ENCODE data around the gene MATN3.

Gene MATN3

DNA sequence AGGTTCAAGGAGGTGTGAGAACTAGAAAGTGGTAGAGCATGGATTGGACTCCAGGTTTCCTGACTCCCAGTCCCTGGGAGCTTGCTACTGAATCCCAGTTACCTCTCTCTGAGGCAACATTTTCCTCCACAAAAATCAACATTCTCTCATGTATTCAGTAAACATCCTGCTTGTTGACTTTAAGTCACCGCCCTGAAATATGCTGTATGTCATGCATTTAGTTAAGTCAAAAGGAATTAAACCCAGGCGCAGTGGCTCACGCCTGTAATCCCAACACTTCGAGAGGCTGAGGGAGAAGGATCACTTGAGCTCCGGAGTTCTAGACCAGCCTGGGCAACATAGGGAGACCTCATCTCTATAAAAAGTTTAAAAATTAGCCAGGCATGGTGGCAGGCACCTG, 3.8 kb downstream of the MATN3 start:
- ChIA-PET POLR2A (no interaction called here), CTCF (interaction anchor here (0.9 kb wide), 1 partner anchor 110 kb away, joined by 3 read pairs; no protein-coding TSS in a partner anchor)
- 100% methylated on average over 5 of the region's 5 CpGs for WGBS (ENCODE audit: insufficient coverage)
- no peak for DNase-seq
- Histone ChIP-seq H3K36me3 (ENCODE audit: control insufficient read depth in 4 of 4, insufficient read depth in 4 of 4, low read length in 3 of 4) (no peaks in the 10 kb centered on the region), H3K4me1 (ENCODE audit: control extremely low read depth in 1 of 4, control insufficient read depth in 4 of 4, insufficient read depth in 4 of 4, low read length in 3 of 4) (peaks cover 0 to 14% (median 12%) of the 10 kb centered on the region in 4 experiments), H3K4me3 (ENCODE audit: control insufficient read depth in 1 of 7, extremely low read depth in 1 of 7, insufficient read depth in 4 of 7, low read depth in 2 of 7, low read length in 6 of 7) (no peak overlapping the region), H3K27me3 (replicated peaks in 2 of 5; ENCODE audit: control insufficient read depth in 4 of 5, insufficient read depth in 5 of 5, low read length in 4 of 5) (peaks cover 4 to 43% (median 21%) of the 10 kb centered on the region in 5 experiments), H3K9me3 (ENCODE audit: control extremely low read depth in 1 of 5, control insufficient read depth in 4 of 5, insufficient read depth in 2 of 5, low read depth in 1 of 5, low read length in 4 of 5) (no peaks in the 10 kb centered on the region), H3K27ac (ENCODE audit: insufficient read depth in 1 of 2, low read depth in 1 of 2, low read length in 2 of 2, poor library complexity in 1 of 2, severe bottlenecking in 2 of 2) (no peak overlapping the region)

GRCh38 chr2:20005891-20006470, 6.5 kb downstream of the MATN3 start:
- peaks cover 0 to 17% (median 8%) of the 10 kb centered on the region in 5 experiments for H3K27me3 ChIP-seq (replicated peaks in 2 of 5; ENCODE audit: control insufficient read depth in 4 of 5, insufficient read depth in 5 of 5, low read length in 4 of 5)
- H3K36me3 ChIP-seq (ENCODE audit: control insufficient read depth in 4 of 4, insufficient read depth in 4 of 4, low read length in 3 of 4): no peaks in the 10 kb centered on the region
- ChIA-PET CTCF (no interaction called here), POLR2A (no interaction called here)
- no peak for DNase-seq
- no peaks in the 10 kb centered on the region for H3K4me1 ChIP-seq (ENCODE audit: control extremely low read depth in 1 of 4, control insufficient read depth in 4 of 4, insufficient read depth in 4 of 4, low read length in 3 of 4)
- H3K9me3 ChIP-seq (ENCODE audit: control extremely low read depth in 1 of 5, control insufficient read depth in 4 of 5, insufficient read depth in 2 of 5, low read depth in 1 of 5, low read length in 4 of 5): no peaks in the 10 kb centered on the region
- 97% methylated on average over 16 of the region's 17 CpGs for WGBS (ENCODE audit: insufficient coverage)
- H3K27ac ChIP-seq (ENCODE audit: insufficient read depth in 1 of 2, low read depth in 1 of 2, low read length in 2 of 2, poor library complexity in 1 of 2, severe bottlenecking in 2 of 2): no peak overlapping the region
- H3K4me3 ChIP-seq (ENCODE audit: control insufficient read depth in 1 of 7, extremely low read depth in 1 of 7, insufficient read depth in 4 of 7, low read depth in 2 of 7, low read length in 6 of 7): no peak overlapping the region

GRCh38 chr2:20005067-20005627, 7.3 kb downstream of the MATN3 start:
- Histone ChIP-seq H3K9me3 (ENCODE audit: control extremely low read depth in 1 of 5, control insufficient read depth in 4 of 5, insufficient read depth in 2 of 5, low read depth in 1 of 5, low read length in 4 of 5) (no peaks in the 10 kb centered on the region), H3K4me3 (ENCODE audit: control insufficient read depth in 1 of 7, extremely low read depth in 1 of 7, insufficient read depth in 4 of 7, low read depth in 2 of 7, low read length in 6 of 7) (no peak overlapping the region), H3K36me3 (ENCODE audit: control insufficient read depth in 4 of 4, insufficient read depth in 4 of 4, low read length in 3 of 4) (no peaks in the 10 kb centered on the region), H3K27me3 (replicated peaks in 2 of 5; ENCODE audit: control insufficient read depth in 4 of 5, insufficient read depth in 5 of 5, low read length in 4 of 5) (peaks cover 0 to 8% (median 5%) of the 10 kb centered on the region in 5 experiments), H3K4me1 (ENCODE audit: control extremely low read depth in 1 of 4, control insufficient read depth in 4 of 4, insufficient read depth in 4 of 4, low read length in 3 of 4) (no peaks in the 10 kb centered on the region), H3K27ac (ENCODE audit: insufficient read depth in 1 of 2, low read depth in 1 of 2, low read length in 2 of 2, poor library complexity in 1 of 2, severe bottlenecking in 2 of 2) (no peak overlapping the region)
- ChIA-PET POLR2A (no interaction called here), CTCF (interaction anchor here (1.7 kb wide), 1 partner anchor 10 kb away, joined by 5 read pairs; no protein-coding TSS in a partner anchor)
- 97% methylated on average over 4 of the region's 10 CpGs for WGBS (ENCODE audit: insufficient coverage)
- DNase-seq: no peak

- ChIA-PET POLR2A (no interaction called here), CTCF (interaction anchor here (1.3 to 1.9 kb wide), 2 partner anchors 13 to 45 kb away, joined by 5 to 7 read pairs; no protein-coding TSS in a partner anchor)
- H3K27me3 ChIP-seq (replicated peaks in 2 of 5; ENCODE audit: control insufficient read depth in 4 of 5, insufficient read depth in 5 of 5, low read length in 4 of 5): peaks cover 0 to 11% (median 0%) of the 10 kb centered on the region in 5 experiments
These were observed 11.1 kb downstream of the MATN3 start for GRCh38 chr2:20001361-20001863.

GRCh38 chr2:19993731-19994130, 18.7 kb downstream of the MATN3 start:
- Histone ChIP-seq H3K9me3 (ENCODE audit: control extremely low read depth in 1 of 5, control insufficient read depth in 4 of 5, insufficient read depth in 2 of 5, low read depth in 1 of 5, low read length in 4 of 5) (no peaks in the 10 kb centered on the region), H3K36me3 (ENCODE audit: control insufficient read depth in 4 of 4, insufficient read depth in 4 of 4, low read length in 3 of 4) (no peaks in the 10 kb centered on the region), H3K4me3 (ENCODE audit: control insufficient read depth in 1 of 7, extremely low read depth in 1 of 7, insufficient read depth in 4 of 7, low read depth in 2 of 7, low read length in 6 of 7) (no peak overlapping the region), H3K4me1 (ENCODE audit: control extremely low read depth in 1 of 4, control insufficient read depth in 4 of 4, insufficient read depth in 4 of 4, low read length in 3 of 4) (peaks cover 7 to 19% (median 11%) of the 10 kb centered on the region in 4 experiments), H3K27me3 (replicated peaks in 2 of 5; ENCODE audit: control insufficient read depth in 4 of 5, insufficient read depth in 5 of 5, low read length in 4 of 5) (peaks cover 0 to 3% (median 0%) of the 10 kb centered on the region in 5 experiments), H3K27ac (ENCODE audit: insufficient read depth in 1 of 2, low read depth in 1 of 2, low read length in 2 of 2, poor library complexity in 1 of 2, severe bottlenecking in 2 of 2) (no peak overlapping the region)
- ChIA-PET CTCF (no interaction called here), POLR2A (no interaction called here)
- no peak for DNase-seq

More at GRCh38 chr2:20001361-20001863, 11.1 kb downstream of the MATN3 start:
- WGBS (ENCODE audit: insufficient coverage): no CpG with 5 or more reads among the region's 2 CpGs
- Histone ChIP-seq H3K27ac (ENCODE audit: insufficient read depth in 1 of 2, low read depth in 1 of 2, low read length in 2 of 2, poor library complexity in 1 of 2, severe bottlenecking in 2 of 2) (no peak overlapping the region), H3K4me1 (ENCODE audit: control extremely low read depth in 1 of 4, control insufficient read depth in 4 of 4, insufficient read depth in 4 of 4, low read length in 3 of 4) (no peaks in the 10 kb centered on the region), H3K9me3 (ENCODE audit: control extremely low read depth in 1 of 5, control insufficient read depth in 4 of 5, insufficient read depth in 2 of 5, low read depth in 1 of 5, low read length in 4 of 5) (no peaks in the 10 kb centered on the region), H3K4me3 (ENCODE audit: control insufficient read depth in 1 of 7, extremely low read depth in 1 of 7, insufficient read depth in 4 of 7, low read depth in 2 of 7, low read length in 6 of 7) (no peak overlapping the region), H3K36me3 (ENCODE audit: control insufficient read depth in 4 of 4, insufficient read depth in 4 of 4, low read length in 3 of 4) (no peaks in the 10 kb centered on the region)
- no peak for DNase-seq

DNA sequence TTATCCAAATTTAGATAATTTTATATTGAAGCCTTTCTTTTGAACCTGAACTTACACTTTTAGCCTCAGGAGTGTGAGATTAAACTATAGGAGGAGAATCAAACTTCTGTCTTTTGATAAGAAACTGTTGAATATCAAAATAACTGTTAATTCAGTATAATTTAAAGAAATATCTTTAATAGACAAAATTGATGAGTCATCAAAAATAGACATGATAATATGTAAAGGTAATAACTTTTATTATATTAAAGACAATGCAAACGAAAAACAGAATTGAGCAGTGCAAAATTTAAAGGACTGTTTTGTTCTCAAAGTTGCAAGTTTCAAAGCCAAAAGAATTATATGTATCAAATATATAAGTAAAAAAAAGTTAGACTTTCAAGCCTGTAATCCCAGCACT, 20.6 kb downstream of the MATN3 start:
- H3K4me1 ChIP-seq (ENCODE audit: control extremely low read depth in 1 of 4, control insufficient read depth in 4 of 4, insufficient read depth in 4 of 4, low read length in 3 of 4): peaks cover 7 to 19% (median 12%) of the 10 kb centered on the region in 4 experiments
- WGBS (ENCODE audit: insufficient coverage): no CpG with 5 or more reads among the region's 1 CpG

GRCh38 chr2:19990416-19990728, 22.1 kb downstream of the MATN3 start:
- Histone ChIP-seq H3K27me3 (replicated peaks in 2 of 5; ENCODE audit: control insufficient read depth in 4 of 5, insufficient read depth in 5 of 5, low read length in 4 of 5) (peaks cover 0 to 3% (median 0%) of the 10 kb centered on the region in 5 experiments), H3K9me3 (ENCODE audit: control extremely low read depth in 1 of 5, control insufficient read depth in 4 of 5, insufficient read depth in 2 of 5, low read depth in 1 of 5, low read length in 4 of 5) (no peaks in the 10 kb centered on the region), H3K4me3 (ENCODE audit: control insufficient read depth in 1 of 7, extremely low read depth in 1 of 7, insufficient read depth in 4 of 7, low read depth in 2 of 7, low read length in 6 of 7) (peak overlapping the region; percentile 69 to 93 (median 84)), H3K4me1 (ENCODE audit: control extremely low read depth in 1 of 4, control insufficient read depth in 4 of 4, insufficient read depth in 4 of 4, low read length in 3 of 4) (peaks cover 7 to 19% (median 12%) of the 10 kb centered on the region in 4 experiments), H3K36me3 (ENCODE audit: control insufficient read depth in 4 of 4, insufficient read depth in 4 of 4, low read length in 3 of 4) (no peaks in the 10 kb centered on the region), H3K27ac (ENCODE audit: insufficient read depth in 1 of 2, low read depth in 1 of 2, low read length in 2 of 2, poor library complexity in 1 of 2, severe bottlenecking in 2 of 2) (peak overlapping the region in 1 of 2 experiments; percentile 52)
- DNase-seq: peak in 1 of 3 donors; percentile 6
- ChIA-PET CTCF (interaction anchor here (1.2 to 1.5 kb wide), 2 partner anchors 10 to 25 kb away, joined by 3 to 5 read pairs; no protein-coding TSS in a partner anchor), POLR2A (interaction anchor here (0.9 kb wide), 1 partner anchor 10 kb away, joined by 3 read pairs; no protein-coding TSS in a partner anchor)
- WGBS (ENCODE audit: insufficient coverage): 26% methylated on average over 8 of the region's 10 CpGs

More for the DNA sequence above, 20.6 kb downstream of the MATN3 start:
- ChIA-PET POLR2A (no interaction called here), CTCF (interaction anchor here (0.7 to 1.0 kb wide), 2 partner anchors 35 to 40 kb away, joined by 3 read pairs; no protein-coding TSS in a partner anchor)
- no peaks in the 10 kb centered on the region for H3K9me3 ChIP-seq (ENCODE audit: control extremely low read depth in 1 of 5, control insufficient read depth in 4 of 5, insufficient read depth in 2 of 5, low read depth in 1 of 5, low read length in 4 of 5)
- no peak overlapping the region for H3K27ac ChIP-seq (ENCODE audit: insufficient read depth in 1 of 2, low read depth in 1 of 2, low read length in 2 of 2, poor library complexity in 1 of 2, severe bottlenecking in 2 of 2)
- peaks cover 0 to 3% (median 0%) of the 10 kb centered on the region in 5 experiments for H3K27me3 ChIP-seq (replicated peaks in 2 of 5; ENCODE audit: control insufficient read depth in 4 of 5, insufficient read depth in 5 of 5, low read length in 4 of 5)
- DNase-seq: no peak
- no peak overlapping the region for H3K4me3 ChIP-seq (ENCODE audit: control insufficient read depth in 1 of 7, extremely low read depth in 1 of 7, insufficient read depth in 4 of 7, low read depth in 2 of 7, low read length in 6 of 7)
- no peaks in the 10 kb centered on the region for H3K36me3 ChIP-seq (ENCODE audit: control insufficient read depth in 4 of 4, insufficient read depth in 4 of 4, low read length in 3 of 4)
